GM19324 (cell line): ENCODE results near the gene CNIH2.
A peak's percentile ranks its signal among the peaks of the same experiment; 100 is the strongest.

Experiments used
- ATAC-seq: cut with Tn5 transposase; IDR thresholded peaks from one replicate; pipeline ENCODE4 v1.9.1; 2021; ENCODE audit warnings: mild to moderate bottlenecking, moderate library complexity; ENCODE audit not compliant: unreplicated experiment, low FRiP score

CNIH2 gene

GRCh38 chr11:66258473-66258893 lies 19.5 kb upstream of the CNIH2 start:
- ATAC-seq, result no peak

- no peak for ATAC-seq
These were observed 18.8 kb upstream of the CNIH2 start for GRCh38 chr11:66259225-66259624.

- ATAC-seq, result no peak
These were observed 18.0 kb upstream of the CNIH2 start for GRCh38 chr11:66259956-66260355.

GRCh38 chr11:66261578-66261977 lies 16.4 kb upstream of the CNIH2 start:
- ATAC-seq, result no peak

- no peak for ATAC-seq
These were observed 15.8 kb upstream of the CNIH2 start for GRCh38 chr11:66262191-66262590.

- ATAC-seq, result no peak
These were observed 15.3 kb upstream of the CNIH2 start for GRCh38 chr11:66262696-66263095.

- no peak for ATAC-seq
These were observed 14.7 kb upstream of the CNIH2 start for GRCh38 chr11:66263231-66263630.

GRCh38 chr11:66263785-66264184 lies 14.2 kb upstream of the CNIH2 start:
- ATAC-seq, result no peak

GRCh38 chr11:66264383-66264782 lies 13.6 kb upstream of the CNIH2 start:
- ATAC-seq, result no peak

GRCh38 chr11:66264914-66265313 lies 13.1 kb upstream of the CNIH2 start:
- no peak for ATAC-seq

GRCh38 chr11:66265531-66266377 lies 12.2 kb upstream of the CNIH2 start:
- no peak for ATAC-seq

GRCh38 chr11:66266378-66267038 lies 11.5 kb upstream of the CNIH2 start:
- no peak for ATAC-seq

- no peak for ATAC-seq
These were observed 11.0 kb upstream of the CNIH2 start for GRCh38 chr11:66267039-66267378.

GRCh38 chr11:66267379-66268243 lies 10.4 kb upstream of the CNIH2 start:
- ATAC-seq, result peak; percentile 36

- peak; percentile 83 for ATAC-seq
These were observed 9.6 kb upstream of the CNIH2 start, which contains the start of gene RAB1B for GRCh38 chr11:66268244-66268951. Gene RAB1B (plus strand): TSS chr11:66268639. CDS start chr11:66268680, 41 bp downstream.

GRCh38 chr11:66268952-66269905 lies 8.7 kb upstream of the CNIH2 start:
- no peak for ATAC-seq

- no peak for ATAC-seq
These were observed 6.2 kb upstream of the CNIH2 start for GRCh38 chr11:66271816-66272215.

- no peak for ATAC-seq
These were observed 5.4 kb upstream of the CNIH2 start for GRCh38 chr11:66272596-66272995.

- no peak for ATAC-seq
These were observed 3.8 kb upstream of the CNIH2 start for GRCh38 chr11:66274219-66274618.
